Measurements from ENCODE around the gene SPTLC3. TPM values are rescaled to one million over a fixed set of nuclear protein-coding genes. Genes with fewer than 3 reads are reported as not detected.

The SPTLC3 gene
- total RNA-seq, 1 donor from 2014 or later, result 26.4 TPM

- no peak for DNase-seq (ENCODE audit: low spot score)
Measured at GRCh38 chr20:13139459-13140150, 130.8 kb downstream of the SPTLC3 start.

- DNase-seq (ENCODE audit: low spot score), result no peak
Measured at GRCh38 chr20:13140201-13140600, 131.4 kb downstream of the SPTLC3 start.

- no peak for DNase-seq (ENCODE audit: low spot score)
Measured at GRCh38 chr20:13140775-13141174, 132.0 kb downstream of the SPTLC3 start.

- DNase-seq (ENCODE audit: low spot score), result no peak
Measured at GRCh38 chr20:13141546-13141945, 132.8 kb downstream of the SPTLC3 start.

- no peak for DNase-seq (ENCODE audit: low spot score)
Measured at GRCh38 chr20:13142143-13142542, 133.4 kb downstream of the SPTLC3 start.

- DNase-seq (ENCODE audit: low spot score), result peak; percentile 44
Measured at GRCh38 chr20:13147071-13147963, 138.5 kb downstream of the SPTLC3 start.

- no peak for DNase-seq (ENCODE audit: low spot score)
Measured at GRCh38 chr20:13147971-13148370, 139.2 kb downstream of the SPTLC3 start.

- no peak for DNase-seq (ENCODE audit: low spot score)
Measured at GRCh38 chr20:13148402-13148801, 139.6 kb downstream of the SPTLC3 start.

GRCh38 chr20:13148961-13149360, 140.2 kb downstream of the SPTLC3 start:
- no peak for DNase-seq (ENCODE audit: low spot score)

GRCh38 chr20:13149371-13150105, 140.8 kb downstream of the SPTLC3 start:
- DNase-seq (ENCODE audit: low spot score), result no peak

GRCh38 chr20:13158369-13158768, 149.6 kb downstream of the SPTLC3 start:
- DNase-seq (ENCODE audit: low spot score), result no peak

GRCh38 chr20:13159889-13160288, 151.1 kb downstream of the SPTLC3 start:
- DNase-seq (ENCODE audit: low spot score), result no peak

GRCh38 chr20:13165203-13165602, 156.4 kb downstream of the SPTLC3 start:
- no peak for DNase-seq (ENCODE audit: low spot score)

- no peak for DNase-seq (ENCODE audit: low spot score)
Measured at GRCh38 chr20:13166011-13166410, 157.2 kb downstream of the SPTLC3 start.

- no peak for DNase-seq (ENCODE audit: low spot score)
Measured at GRCh38 chr20:13166437-13166836, 157.7 kb downstream of the SPTLC3 start.

- no peak for DNase-seq (ENCODE audit: low spot score)
Measured at GRCh38 chr20:13169086-13169485, 160.3 kb downstream of the SPTLC3 start.

- no peak for DNase-seq (ENCODE audit: low spot score)
Measured at GRCh38 chr20:13170771-13171170, 162.0 kb downstream of the SPTLC3 start.

GRCh38 chr20:13173201-13173600, 164.4 kb downstream of the SPTLC3 start:
- no peak for DNase-seq (ENCODE audit: low spot score)

- DNase-seq (ENCODE audit: low spot score), result no peak
Measured at GRCh38 chr20:13174402-13174801, 165.6 kb downstream of the SPTLC3 start.

GRCh38 chr20:13180986-13181889, 172.5 kb downstream of the SPTLC3 start:
- DNase-seq (ENCODE audit: low spot score), result no peak

- no peak for DNase-seq (ENCODE audit: low spot score)
Measured at GRCh38 chr20:13183005-13183404, 174.2 kb downstream of the SPTLC3 start.
